Prostate gland (tissue), 2 donors: ENCODE measurements around the gene CREB5.

ENCODE experiments used
- CTCF ChIP-seq, 4 experiments: fragments of 200-600 bp in 2 of 4; fragments of 450-650 bp in 2 of 4; sonication (generic) in 2 of 4; IDR thresholded peaks; 1 replicate in 3 of 4; 2 replicates in 1 of 4; pipeline ENCODE4 v1.5.1; 2016 to 2019; ENCODE audit warnings: antibody characterized with exemption in 4 of 4, mild to moderate bottlenecking in 2 of 4, moderate library complexity in 2 of 4
- POLR2A ChIP-seq: fragments of 450-650 bp; IDR thresholded peaks from one replicate; pipeline ENCODE4 v1.6.1; 2016; ENCODE audit warnings: antibody characterized with exemption, mild to moderate bottlenecking

- no peak for TF ChIP-seq CTCF (IDR thresholded peaks at IDR 0.05)
- TF ChIP-seq POLR2A: no peak
These were observed 20.7 kb downstream of the CREB5 start for GRCh38 chr7:28433039-28433438.
